Lower leg skin (tissue), 3 donors: ENCODE results near the gene CALHM5.

Experiments used
- CTCF ChIP-seq, 3 donors: fragments of 450-650 bp; IDR thresholded peaks; one replicate each; pipeline ENCODE4 v1.5.1; 2016; ENCODE audit warnings: antibody characterized with exemption in 3 of 3, mild to moderate bottlenecking in 3 of 3, moderate library complexity in 2 of 3
- POLR2A ChIP-seq, 2 donors: fragments of 450-650 bp; IDR thresholded peaks; one replicate each; pipeline ENCODE4 v1.6.1; 2016 to 2017; ENCODE audit warnings: antibody characterized with exemption in 2 of 2, mild to moderate bottlenecking in 1 of 2, moderate library complexity in 1 of 2

DNA sequence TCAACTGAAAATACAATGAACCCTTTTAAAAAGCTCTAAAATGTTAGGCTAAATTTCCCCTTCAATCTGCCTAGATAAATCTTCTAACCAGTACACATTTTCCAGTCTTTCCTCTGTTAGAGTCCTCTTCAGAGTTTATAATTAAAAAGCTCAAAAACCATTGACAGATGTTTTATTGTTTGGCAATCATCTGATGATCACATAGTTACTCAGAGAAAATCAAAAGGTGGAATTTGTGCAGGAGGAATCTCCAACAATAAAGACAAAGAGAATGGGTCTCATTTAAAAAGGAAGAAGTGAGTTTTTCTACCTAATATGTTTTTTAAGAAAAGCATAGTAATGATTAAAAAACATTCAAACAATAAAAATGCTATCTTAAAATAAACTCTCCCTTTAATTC is 31.0 kb downstream of the CALHM5 start:
- no peak for TF ChIP-seq CTCF (IDR thresholded peaks at IDR 0.05)
- TF ChIP-seq POLR2A (IDR thresholded peaks at IDR 0.05) = no peak
